H9 (cell line): ENCODE data around the gene NUP58. TPM values are rescaled to one million over a fixed set of nuclear protein-coding genes. Genes with fewer than 3 reads are reported as not detected.

Experiments
- DNase-seq: peaks from one replicate; pipeline ENCODE4 v3.0.0-alpha.2; 2017
- H2AFZ ChIP-seq: one replicate; pipeline ENCODE4 v1.6.1; 2013; ENCODE audit warnings: mild to moderate bottlenecking, low read length, control low read depth, moderate library complexity
- H2AK5ac ChIP-seq: 2 replicates; pipeline ENCODE4 v1.6.1; 2013; ENCODE audit warnings: low read length, control low read depth, mixed read lengths; ENCODE audit not compliant: insufficient read length
- H2BK120ac ChIP-seq: one replicate; pipeline ENCODE4 v1.6.1; 2013; ENCODE audit warnings: low read depth, mild to moderate bottlenecking, low read length, control low read depth, inconsistent platforms; ENCODE audit not compliant: poor library complexity, severe bottlenecking
- H2BK12ac ChIP-seq: 2 replicates; pipeline ENCODE4 v1.6.1; 2013; ENCODE audit warnings: low read length, control low read depth, mixed read lengths, low read depth; ENCODE audit not compliant: insufficient read length
- H2BK15ac ChIP-seq: 2 replicates; pipeline ENCODE4 v1.6.1; 2013; ENCODE audit warnings: low read depth, low read length, control low read depth
- H2BK20ac ChIP-seq: one replicate; pipeline ENCODE4 v1.6.1; 2013; ENCODE audit warnings: low read depth, mild to moderate bottlenecking, low read length, control low read depth, inconsistent platforms; ENCODE audit not compliant: poor library complexity, severe bottlenecking
- H2BK5ac ChIP-seq: 2 replicates; pipeline ENCODE4 v1.6.1; 2013; ENCODE audit warnings: low read length, control low read depth, mixed read lengths; ENCODE audit not compliant: insufficient read length
- H3K14ac ChIP-seq: 2 replicates; pipeline ENCODE4 v1.6.1; 2013; ENCODE audit warnings: low read length, control low read depth; ENCODE audit not compliant: insufficient read depth
- H3K18ac ChIP-seq: 2 replicates; pipeline ENCODE4 v1.6.1; 2013; ENCODE audit warnings: low read depth, mild to moderate bottlenecking, mixed read lengths, low read length, control low read depth; ENCODE audit not compliant: insufficient read length
- H3K23ac ChIP-seq: 2 replicates; pipeline ENCODE4 v1.6.1; 2013; ENCODE audit warnings: low read length, control low read depth, mixed read lengths, low read depth; ENCODE audit not compliant: insufficient read length
- H3K23me2 ChIP-seq: 2 replicates; pipeline ENCODE4 v1.6.1; 2013; ENCODE audit warnings: low read depth, mild to moderate bottlenecking, mixed read lengths, low read length, control low read depth; ENCODE audit not compliant: insufficient read length, poor library complexity, severe bottlenecking
- H3K27ac ChIP-seq: 2 replicates; pipeline ENCODE4 v1.5.1; 2013; ENCODE audit warnings: low read length, control low read depth, mixed read lengths, low read depth; ENCODE audit not compliant: insufficient read length
- H3K27me3 ChIP-seq: 2 replicates; pipeline ENCODE4 v1.6.1; 2013; ENCODE audit warnings: low read length, control low read depth, inconsistent platforms; ENCODE audit not compliant: insufficient read depth
- H3K4ac ChIP-seq: 2 replicates; pipeline ENCODE4 v1.6.1; 2013; ENCODE audit warnings: low read depth, mild to moderate bottlenecking, control low read depth, inconsistent platforms, low read length, moderate library complexity
- H3K4me1 ChIP-seq: 2 replicates; pipeline ENCODE4 v1.6.1; 2013; ENCODE audit warnings: low read length, control low read depth, inconsistent platforms; ENCODE audit not compliant: insufficient read depth
- H3K4me2 ChIP-seq: 2 replicates; pipeline ENCODE4 v1.6.1; 2013; ENCODE audit warnings: low read length, control low read depth, mixed read lengths; ENCODE audit not compliant: insufficient read length, insufficient read depth
- H3K56ac ChIP-seq: 2 replicates; pipeline ENCODE4 v1.6.1; 2013; ENCODE audit warnings: low read depth, mild to moderate bottlenecking, mixed read lengths, low read length, control low read depth; ENCODE audit not compliant: insufficient read length
- H3K79me1 ChIP-seq: 2 replicates; pipeline ENCODE4 v1.6.1; 2013; ENCODE audit warnings: low read depth, mild to moderate bottlenecking, moderate library complexity, low read length, control low read depth, inconsistent platforms; ENCODE audit not compliant: insufficient read depth, poor library complexity, severe bottlenecking
- H3K79me2 ChIP-seq: 2 replicates; pipeline ENCODE4 v1.6.1; 2013; ENCODE audit warnings: low read length, control low read depth, inconsistent platforms; ENCODE audit not compliant: insufficient read depth
- H3K9ac ChIP-seq: 2 replicates; pipeline ENCODE4 v1.6.1; 2013; ENCODE audit warnings: low read length, control low read depth, mixed read lengths; ENCODE audit not compliant: insufficient read length; ENCODE audit errors: extremely low read depth
- H3K9me3 ChIP-seq: one replicate; pipeline ENCODE4 v1.6.1; 2013; ENCODE audit warnings: low read depth, low read length, inconsistent platforms; ENCODE audit not compliant: control insufficient read depth
- H3T11ph ChIP-seq: one replicate; pipeline ENCODE4 v1.6.1; 2013; ENCODE audit warnings: mild to moderate bottlenecking, low read length, control low read depth, inconsistent platforms
- H4K20me1 ChIP-seq: one replicate; pipeline ENCODE4 v1.6.1; 2013; ENCODE audit not compliant: control insufficient read depth, insufficient read length, insufficient read depth
- H4K5ac ChIP-seq: 2 replicates; pipeline ENCODE4 v1.6.1; 2013; ENCODE audit warnings: low read depth, mild to moderate bottlenecking, mixed read lengths, low read length, control low read depth; ENCODE audit not compliant: insufficient read length
- H4K8ac ChIP-seq: replicated peaks from 2 replicates; pipeline ENCODE4 v1.6.1; 2013; ENCODE audit warnings: low read length, control low read depth, mixed read lengths, low read depth; ENCODE audit not compliant: insufficient read length
- H4K91ac ChIP-seq: 2 replicates; pipeline ENCODE4 v1.6.1; 2013; ENCODE audit warnings: low read depth, mild to moderate bottlenecking, moderate library complexity, mixed read lengths, low read length, control low read depth; ENCODE audit not compliant: insufficient read length
- H3K27ac Mint-ChIP-seq, 3 experiments: 2 replicates in 2 of 3; 3 replicates in 1 of 3; pipeline ENCODE4 v1.8.0; 2020 to 2021; ENCODE audit warnings: mixed read lengths in 3 of 3, mild to moderate bottlenecking in 1 of 3, moderate library complexity in 1 of 3
- H3K27me3 Mint-ChIP-seq: 2 replicates; pipeline ENCODE4 v1.8.0; 2021; ENCODE audit warnings: low read depth, mild to moderate bottlenecking, moderate library complexity, mixed read lengths
- H3K36me3 Mint-ChIP-seq, 3 experiments: 2 replicates in 2 of 3; 3 replicates in 1 of 3; pipeline ENCODE4 v1.8.0; 2020 to 2021; ENCODE audit warnings: low read depth in 3 of 3, mixed read lengths in 3 of 3; ENCODE audit not compliant: insufficient read depth in 1 of 3
- H3K4me1 Mint-ChIP-seq, 2 experiments: 2 replicates each; pipeline ENCODE4 v1.8.0; 2020; ENCODE audit warnings: mixed read lengths in 2 of 2
- H3K4me3 Mint-ChIP-seq, 2 experiments: 2 replicates in 1 of 2; 3 replicates in 1 of 2; pipeline ENCODE4 v1.8.0; 2020 to 2021; ENCODE audit warnings: mild to moderate bottlenecking in 2 of 2, mixed read lengths in 2 of 2, moderate library complexity in 1 of 2
- H3K9me3 Mint-ChIP-seq, 2 experiments: 2 replicates in 1 of 2; 3 replicates in 1 of 2; pipeline ENCODE4 v1.8.0; 2020; ENCODE audit warnings: mild to moderate bottlenecking in 2 of 2, mixed read lengths in 2 of 2, moderate library complexity in 1 of 2
- WGBS: extraction: QIAGEN DNeasy Blood & Tissue Kit; methylation state at CpG from one replicate; pipeline ENCODE4 v1.1.7; 2013; ENCODE audit warnings: missing lambda C conversion rate, low lambda C conversion rate, mixed read lengths; ENCODE audit not compliant: insufficient read length; ENCODE audit errors: extremely low coverage; 5-methylcytosine and 5-hydroxymethylcytosine counted together
- total RNA-seq: library from RNA; stranded (reverse); gene quantifications from 2 replicates; pipeline ENCODE4 v1.2.1, GENCODE V29; 2021
- TF ChIP-seq, protein P1 (sequence below): fragments of 200-600 bp; sonication (generic); conservative IDR thresholded peaks from 3 replicates; pipeline ENCODE4 v1.8.0; 2021; ENCODE audit warnings: antibody characterized with exemption, mild to moderate bottlenecking

The NUP58 gene
- total RNA-seq, 1 experiment from 2014 or later, result 77.6 TPM

GRCh38 chr13:25391932-25392331 lies 90.5 kb downstream of the NUP58 start:
- Histone ChIP-seq H3K27ac (no peak overlapping the region), H3K23ac (no peak overlapping the region), H3K9me3 (no peaks in the 10 kb centered on the region), H2AFZ (no peak overlapping the region), H4K8ac (no peak overlapping the region), H4K5ac (no peak overlapping the region), H2BK20ac (no peak overlapping the region), H2BK15ac (no peak overlapping the region), H2BK5ac (no peak overlapping the region), H3K23me2 (no peaks in the 10 kb centered on the region), H3K79me1 (no peaks in the 10 kb centered on the region), H3K9ac (no peak overlapping the region), H3K14ac (no peak overlapping the region), H3T11ph (no peak overlapping the region), H4K20me1 (no peaks in the 10 kb centered on the region), H3K4me2 (no peak overlapping the region), H2BK120ac (no peak overlapping the region), H3K79me2 (no peaks in the 10 kb centered on the region), H2BK12ac (no peak overlapping the region), H3K56ac (no peak overlapping the region), H3K18ac (no peak overlapping the region), H3K4me1 (no peaks in the 10 kb centered on the region), H4K91ac (no peak overlapping the region), H3K4ac (no peak overlapping the region), H2AK5ac (no peak overlapping the region), H3K27me3 (no peaks in the 10 kb centered on the region)
- H3K4me1 Mint-ChIP-seq, result peaks cover 7 to 21% of the 10 kb centered on the region in 2 experiments; a peak in 3 of 4 replicates
- peaks cover 0 to 3% (median 0%) of the 10 kb centered on the region in 3 experiments; a peak in 3 of 7 replicates for H3K36me3 Mint-ChIP-seq
- H3K9me3 Mint-ChIP-seq, result peaks cover 4 to 5% of the 10 kb centered on the region in 2 experiments; a peak in 3 of 5 replicates
- no peak for DNase-seq
- no peak overlapping the region for H3K27ac Mint-ChIP-seq
- H3K4me3 Mint-ChIP-seq, result no peak overlapping the region
- WGBS, result no CpG with 5 or more reads among the region's 4 CpGs
- peaks cover 10% of the 10 kb centered on the region for H3K27me3 Mint-ChIP-seq
- TF ChIP-seq, protein P1, sequence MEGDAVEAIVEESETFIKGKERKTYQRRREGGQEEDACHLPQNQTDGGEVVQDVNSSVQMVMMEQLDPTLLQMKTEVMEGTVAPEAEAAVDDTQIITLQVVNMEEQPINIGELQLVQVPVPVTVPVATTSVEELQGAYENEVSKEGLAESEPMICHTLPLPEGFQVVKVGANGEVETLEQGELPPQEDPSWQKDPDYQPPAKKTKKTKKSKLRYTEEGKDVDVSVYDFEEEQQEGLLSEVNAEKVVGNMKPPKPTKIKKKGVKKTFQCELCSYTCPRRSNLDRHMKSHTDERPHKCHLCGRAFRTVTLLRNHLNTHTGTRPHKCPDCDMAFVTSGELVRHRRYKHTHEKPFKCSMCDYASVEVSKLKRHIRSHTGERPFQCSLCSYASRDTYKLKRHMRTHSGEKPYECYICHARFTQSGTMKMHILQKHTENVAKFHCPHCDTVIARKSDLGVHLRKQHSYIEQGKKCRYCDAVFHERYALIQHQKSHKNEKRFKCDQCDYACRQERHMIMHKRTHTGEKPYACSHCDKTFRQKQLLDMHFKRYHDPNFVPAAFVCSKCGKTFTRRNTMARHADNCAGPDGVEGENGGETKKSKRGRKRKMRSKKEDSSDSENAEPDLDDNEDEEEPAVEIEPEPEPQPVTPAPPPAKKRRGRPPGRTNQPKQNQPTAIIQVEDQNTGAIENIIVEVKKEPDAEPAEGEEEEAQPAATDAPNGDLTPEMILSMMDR, result no peak

Other genes with a start within 250 kb of the NUP58 start
- gene PABPC3, start 205.5 kb upstream of the NUP58 start, total RNA-seq, result 0.26 and 0.31 TPM in 2 replicates
- gene AMER2, start 129.3 kb upstream of the NUP58 start, total RNA-seq, result 0.02 and 0.04 TPM in 2 replicates
- gene MTMR6, start 14.1 kb upstream of the NUP58 start, total RNA-seq, result 7.0 and 8.0 TPM in 2 replicates
- gene ATP8A2, start 70.3 kb downstream of the NUP58 start, total RNA-seq, result 16.3 and 18.2 TPM in 2 replicates